ENCODE data around the gene TAB3. TPM values are rescaled to one million over a fixed set of nuclear protein-coding genes. Genes with fewer than 3 reads are reported as not detected.

TAB3 gene
- total RNA-seq, result 4.3 and 5.7 TPM in 2 replicates

DNA sequence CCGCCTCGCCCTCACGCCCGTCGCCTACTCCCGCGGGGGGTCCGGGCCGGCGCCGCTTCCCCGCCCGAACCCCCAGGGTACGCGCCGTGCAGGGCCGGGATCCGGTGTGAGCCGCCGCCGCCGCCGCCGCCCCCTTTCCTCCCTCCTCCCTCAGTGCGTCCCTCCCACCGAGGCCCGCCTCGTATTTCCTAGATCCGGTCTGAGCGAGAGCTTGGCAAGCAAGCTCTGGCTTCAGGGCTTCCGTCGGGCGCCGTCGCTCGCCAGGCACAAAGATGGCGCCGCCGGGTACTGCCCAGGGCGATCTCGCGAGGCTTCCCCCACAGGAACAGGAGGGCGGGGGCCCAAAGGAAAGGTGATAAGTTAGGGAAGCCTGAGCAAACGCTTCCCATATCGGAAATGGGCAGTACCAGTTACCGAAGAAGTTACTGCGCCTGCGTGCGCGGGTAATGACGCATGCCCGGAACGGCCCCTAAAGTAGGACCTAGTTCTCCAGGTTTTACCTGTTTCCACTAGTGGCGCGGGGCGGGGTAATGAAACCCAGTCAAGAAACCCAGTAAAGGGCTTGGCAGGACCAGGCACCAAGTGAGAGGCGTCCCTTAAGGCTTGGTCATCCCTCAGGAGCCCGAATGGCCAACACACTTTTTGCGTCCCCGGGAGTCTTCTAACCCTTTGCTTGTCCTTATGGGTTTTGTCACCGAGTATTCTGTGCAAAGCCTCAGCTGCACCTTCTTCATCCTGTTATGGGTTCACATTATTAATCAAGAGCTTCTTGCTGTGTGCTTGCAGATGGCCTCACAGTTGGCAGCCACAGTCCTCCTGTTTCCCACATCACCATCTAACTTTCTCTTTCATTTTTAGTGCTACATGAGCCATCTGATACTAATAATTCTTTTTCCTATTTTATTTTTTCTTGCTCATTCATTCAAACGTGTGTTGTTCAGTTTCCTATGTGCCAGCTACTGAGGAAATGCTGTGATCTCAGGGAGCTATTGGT is at the start of gene TAB3:
Gene TAB3 (minus strand): TSS at position 108 of the 994 bp plus-strand sequence. CDS start 29,666 bp downstream, outside the sequence.

Other genes with a start within 250 kb of the TAB3 start
- gene GK, start 235.8 kb downstream of the TAB3 start, total RNA-seq, result 1.5 and 2.7 TPM in 2 replicates
- gene FTHL17, start 182.8 kb upstream of the TAB3 start, total RNA-seq, result not detected in 2 replicates